ENCODE data around the gene SELENOF. TPM values are rescaled to one million over a fixed set of nuclear protein-coding genes. Genes with fewer than 3 reads are reported as not detected.

The SELENOF gene
- 204 and 252 TPM in 2 replicates for total RNA-seq

DNA sequence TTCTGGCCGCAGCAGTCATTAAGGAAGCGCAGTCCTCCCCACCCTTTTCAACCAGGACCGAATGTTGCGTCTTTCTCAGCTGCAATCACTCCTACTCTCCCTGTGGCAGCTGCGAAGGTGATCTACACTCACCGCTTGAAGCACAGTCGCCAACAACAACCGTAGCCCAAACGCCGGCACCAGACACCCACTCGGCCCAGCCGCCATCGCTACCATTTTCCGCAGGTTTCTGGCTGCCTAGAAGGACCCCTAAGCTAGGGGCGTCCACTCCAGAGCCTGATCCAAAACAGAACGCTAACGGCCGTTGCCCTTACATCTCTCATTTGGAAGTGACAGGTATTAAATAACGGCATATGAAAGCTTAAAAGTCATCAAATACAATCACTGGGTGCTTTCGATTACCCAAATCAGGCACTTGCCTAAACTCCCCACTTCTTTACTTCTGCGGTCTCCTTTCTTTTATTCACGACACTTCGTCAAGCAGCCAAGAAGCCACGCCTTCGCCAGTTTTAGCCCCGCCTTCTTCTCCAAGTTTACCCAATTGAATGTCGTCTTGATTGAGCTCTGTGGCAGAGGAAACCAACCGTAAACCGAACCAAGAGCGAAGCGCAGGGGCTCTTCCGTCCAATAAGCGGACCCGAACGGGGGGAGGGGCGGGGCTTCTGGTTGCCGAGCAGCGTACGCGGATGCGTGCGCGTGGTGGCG lies at the start of gene SELENOF:
TSS of gene SELENOF (minus strand) at position 231 of the 705 bp plus-strand sequence. CDS start at position 216, 15 bp downstream.

GRCh38 chr1:86914601-86914997 lies 673 bp upstream of the SELENOF start, which contains the start of gene HS2ST1:
TSS of gene HS2ST1 (plus strand) at chr1:86914635.

Other genes with a start within 250 kb of the SELENOF start
- 42.8 and 43.7 TPM in 2 replicates for gene SH3GLB1, start 209.6 kb downstream of the SELENOF start, total RNA-seq
- gene HS2ST1, start 509 bp upstream of the SELENOF start, total RNA-seq, result 21.4 and 23.0 TPM in 2 replicates